HG02642 (cell line): ENCODE data around the gene MANBA.
"Not testable (repeated sequence)": the region's sequence is repeated elsewhere in the genome, so short reads cannot be mapped to it uniquely, and the experiment has no call there.

ENCODE experiments used
- ATAC-seq: cut with Tn5 transposase; IDR thresholded peaks from one replicate; pipeline ENCODE4 v1.9.1; 2021; ENCODE audit warnings: mild to moderate bottlenecking; ENCODE audit not compliant: unreplicated experiment, poor library complexity

MANBA gene

GRCh38 chr4:102627831-102628523 is 132.8 kb downstream of the MANBA start:
- ATAC-seq = peak; percentile 41

- peak; percentile 84 for ATAC-seq
Observed at GRCh38 chr4:102625232-102625930, 135.4 kb downstream of the MANBA start.

GRCh38 chr4:102624505-102624904 is 136.3 kb downstream of the MANBA start:
- ATAC-seq = no peak

- ATAC-seq = no peak
Observed at GRCh38 chr4:102623622-102624021, 137.1 kb downstream of the MANBA start.

- peak; percentile 52 for ATAC-seq
Observed at GRCh38 chr4:102620697-102621497, 139.9 kb downstream of the MANBA start.

GRCh38 chr4:102619776-102620631 is 140.8 kb downstream of the MANBA start:
- ATAC-seq = peak; percentile 20

- not testable (repeated sequence) for ATAC-seq
Observed at GRCh38 chr4:102619021-102619420, 141.7 kb downstream of the MANBA start.

- ATAC-seq = no peak
Observed at GRCh38 chr4:102616636-102617035, 144.1 kb downstream of the MANBA start.

- no peak for ATAC-seq
Observed at GRCh38 chr4:102614801-102615200, 146.0 kb downstream of the MANBA start.

GRCh38 chr4:102612824-102613366 is 147.9 kb downstream of the MANBA start:
- ATAC-seq = no peak

- ATAC-seq = no peak
Observed at GRCh38 chr4:102612210-102612609, 148.6 kb downstream of the MANBA start.

- no peak for ATAC-seq
Observed at GRCh38 chr4:102610476-102610875, 150.3 kb downstream of the MANBA start.

GRCh38 chr4:102610007-102610406 is 150.8 kb downstream of the MANBA start:
- no peak for ATAC-seq

GRCh38 chr4:102608190-102608589 is 152.6 kb downstream of the MANBA start:
- ATAC-seq = no peak

- no peak for ATAC-seq
Observed at GRCh38 chr4:102606846-102607450, 153.8 kb downstream of the MANBA start.

GRCh38 chr4:102606261-102606660 is 154.5 kb downstream of the MANBA start:
- no peak for ATAC-seq

- no peak for ATAC-seq
Observed at GRCh38 chr4:102604222-102604940, 156.4 kb downstream of the MANBA start.

GRCh38 chr4:102601586-102602227 is 159.1 kb downstream of the MANBA start:
- ATAC-seq = no peak
